ENCODE measurements around the gene DDX6.

Gene DDX6

DNA sequence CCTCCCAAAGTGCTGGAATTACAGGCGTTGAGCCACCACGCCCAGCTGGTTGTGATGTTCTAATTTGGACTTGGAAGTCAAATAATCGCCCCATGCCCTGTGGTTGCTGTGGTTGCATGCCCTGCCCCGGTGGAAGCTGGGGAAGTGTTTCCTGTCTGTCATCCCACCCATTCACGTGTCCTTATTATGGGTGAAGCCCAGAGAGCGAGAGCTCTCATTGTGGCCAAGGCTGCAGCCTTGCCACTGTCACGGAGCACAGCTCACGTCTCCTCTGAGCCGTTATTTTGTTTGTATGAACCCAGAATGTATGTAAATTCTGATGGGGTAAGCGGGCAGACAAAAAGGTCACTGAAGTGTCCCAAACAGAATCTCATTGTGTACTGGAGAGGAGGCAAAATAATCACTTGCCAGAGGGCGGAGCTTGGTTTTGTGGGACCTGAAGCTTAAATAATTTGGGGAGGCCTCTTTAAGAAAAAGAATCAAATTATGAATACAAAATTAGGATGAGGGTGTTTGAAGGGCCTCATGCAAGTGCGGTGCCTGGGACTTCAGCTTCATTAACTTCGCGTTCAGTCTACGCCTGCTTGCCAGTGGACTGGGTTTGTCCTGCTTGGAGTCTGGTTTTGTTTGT, 85.7 kb downstream of the DDX6 start:
- peak; percentile 78 for DNase-seq (ENCODE audit: low spot score)

DNA sequence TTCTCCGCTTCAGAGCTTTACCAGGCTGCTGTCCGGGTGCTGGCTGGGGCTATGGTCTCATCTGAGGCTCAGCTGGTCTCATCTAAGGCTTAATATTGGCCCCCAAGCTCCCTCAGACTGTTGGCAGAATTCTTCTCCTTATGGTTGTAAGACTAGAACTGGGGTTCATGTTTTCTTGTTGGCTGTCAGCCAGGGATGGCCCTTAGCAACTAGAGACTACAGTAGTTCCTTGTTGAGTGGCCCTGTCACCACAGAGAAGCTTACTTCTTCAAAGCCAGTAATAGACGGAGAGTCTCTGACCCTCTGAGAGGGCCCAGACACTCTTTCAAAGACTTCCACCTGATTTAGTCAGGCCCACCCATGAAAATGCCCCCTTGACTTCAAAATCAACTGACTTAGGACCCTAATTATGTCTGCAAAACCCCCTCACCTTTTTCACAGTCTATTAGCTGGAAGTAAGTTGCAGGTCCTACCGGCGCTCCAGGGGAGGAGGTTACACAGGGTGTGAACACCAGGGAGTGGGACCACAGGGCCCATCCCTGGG, 87.3 kb downstream of the DDX6 start:
- DNase-seq (ENCODE audit: low spot score) = peak; percentile 83

DNA sequence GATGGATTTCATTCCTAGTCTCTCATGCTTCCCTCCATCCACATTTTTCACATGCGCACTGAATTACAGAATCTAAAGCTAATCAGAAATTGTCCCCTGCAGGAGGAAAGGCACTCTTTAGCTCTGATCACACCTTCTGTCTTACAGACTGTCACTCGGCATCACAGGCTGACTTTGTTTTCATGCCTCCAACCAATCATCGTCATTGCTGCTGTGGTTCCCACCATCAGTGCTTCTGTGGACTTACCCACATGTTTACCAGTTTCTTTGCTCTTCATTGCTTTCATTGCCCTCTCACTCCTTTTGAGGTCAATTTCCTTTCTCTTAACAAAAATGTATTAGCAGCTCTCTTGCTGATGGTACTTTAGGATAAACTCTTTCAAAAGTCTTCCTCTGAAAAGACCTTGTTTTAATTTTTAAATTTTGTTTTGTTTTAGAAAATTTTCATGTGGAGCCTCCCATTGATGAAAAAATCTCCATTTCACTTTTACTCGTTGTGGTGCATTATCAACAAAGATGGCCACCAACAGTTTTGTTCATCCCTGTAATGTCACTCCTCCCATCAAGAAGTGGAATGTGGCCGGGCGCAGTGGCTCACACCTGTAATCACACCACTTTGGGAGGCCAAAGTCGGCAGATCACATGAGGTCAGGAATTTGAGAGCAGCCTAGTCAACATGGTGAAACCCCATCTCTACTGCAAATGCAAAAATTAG, 91.3 kb downstream of the DDX6 start:
- no peak for DNase-seq (ENCODE audit: low spot score)

All from Ammon's horn (tissue), 1 donor.